Cardiac muscle cell (in vitro differentiated cells and primary cell): ENCODE results near the gene CATSPERD. TPM values are rescaled to one million over a fixed set of nuclear protein-coding genes. Genes with fewer than 3 reads are reported as not detected.

Experiments used
- DNase-seq, 2 donors: peaks; one replicate each; pipeline versions ENCODE4 v3.0.0 to v3.0.0-alpha.2; 2010 to 2017; ENCODE audit warnings: low read depth in 1 of 2, low spot score in 1 of 2
- H3K27ac ChIP-seq: fragments of 200-600 bp; sonication (generic); 2 replicates; pipeline ENCODE4 v1.5.1; 2016
- H3K27me3 ChIP-seq: fragments of 200-600 bp; sonication (generic); 2 replicates; pipeline ENCODE4 v1.6.0; 2016; ENCODE audit warnings: control low read depth
- H3K36me3 ChIP-seq: fragments of 200-600 bp; sonication (generic); 2 replicates; pipeline ENCODE4 v1.5.1; 2016; ENCODE audit warnings: control low read depth
- H3K4me1 ChIP-seq: fragments of 200-600 bp; sonication (generic); 2 replicates; pipeline ENCODE4 v1.8.1; 2017; ENCODE audit warnings: low read depth, mild to moderate bottlenecking, mixed run types
- H3K4me3 ChIP-seq: fragments of 200-600 bp; sonication (generic); 2 replicates; pipeline ENCODE4 v1.5.1; 2016; ENCODE audit warnings: mild to moderate bottlenecking
- H3K9me3 ChIP-seq: fragments of 200-600 bp; sonication (generic); 2 replicates; pipeline ENCODE4 v1.5.1; 2017; ENCODE audit warnings: low read depth, mild to moderate bottlenecking, control low read depth
- polyA plus RNA-seq: library from polyadenylated mRNA; unstranded; fragments of >200 nt; fragmentation: Nextera tagmentation; extraction: Ambion mirVana; gene quantifications from 2 replicates; pipeline ENCODE4 v1.2.1, GENCODE V29; 2016
- total RNA-seq: library from RNA; depleted of rRNA; stranded (reverse); fragments of >200 nt; gene quantifications from 2 replicates; pipeline ENCODE4 v1.2.3, GENCODE V29; 2016
- TF ChIP-seq, protein P1 (sequence below): IDR thresholded peaks from 2 replicates; pipeline ENCODE4 v1.5.1; 2012; ENCODE audit warnings: low read depth, mild to moderate bottlenecking, low read length

The CATSPERD gene
- total and polyA plus RNA-seq, 2 experiments from 2014 or later = not detected

- Histone ChIP-seq H3K27ac (no peak overlapping the region), H3K27me3 (no peaks in the 10 kb centered on the region), H3K4me3 (peak overlapping the region; percentile 53), H3K4me1 (peaks cover 5% of the 10 kb centered on the region), H3K9me3 (no peaks in the 10 kb centered on the region), H3K36me3 (no peaks in the 10 kb centered on the region)
- TF ChIP-seq, protein P1, sequence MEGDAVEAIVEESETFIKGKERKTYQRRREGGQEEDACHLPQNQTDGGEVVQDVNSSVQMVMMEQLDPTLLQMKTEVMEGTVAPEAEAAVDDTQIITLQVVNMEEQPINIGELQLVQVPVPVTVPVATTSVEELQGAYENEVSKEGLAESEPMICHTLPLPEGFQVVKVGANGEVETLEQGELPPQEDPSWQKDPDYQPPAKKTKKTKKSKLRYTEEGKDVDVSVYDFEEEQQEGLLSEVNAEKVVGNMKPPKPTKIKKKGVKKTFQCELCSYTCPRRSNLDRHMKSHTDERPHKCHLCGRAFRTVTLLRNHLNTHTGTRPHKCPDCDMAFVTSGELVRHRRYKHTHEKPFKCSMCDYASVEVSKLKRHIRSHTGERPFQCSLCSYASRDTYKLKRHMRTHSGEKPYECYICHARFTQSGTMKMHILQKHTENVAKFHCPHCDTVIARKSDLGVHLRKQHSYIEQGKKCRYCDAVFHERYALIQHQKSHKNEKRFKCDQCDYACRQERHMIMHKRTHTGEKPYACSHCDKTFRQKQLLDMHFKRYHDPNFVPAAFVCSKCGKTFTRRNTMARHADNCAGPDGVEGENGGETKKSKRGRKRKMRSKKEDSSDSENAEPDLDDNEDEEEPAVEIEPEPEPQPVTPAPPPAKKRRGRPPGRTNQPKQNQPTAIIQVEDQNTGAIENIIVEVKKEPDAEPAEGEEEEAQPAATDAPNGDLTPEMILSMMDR = no peak
- DNase-seq = no peak
These were observed 38.9 kb upstream of the CATSPERD start for GRCh38 chr19:5681391-5682106.

DNA sequence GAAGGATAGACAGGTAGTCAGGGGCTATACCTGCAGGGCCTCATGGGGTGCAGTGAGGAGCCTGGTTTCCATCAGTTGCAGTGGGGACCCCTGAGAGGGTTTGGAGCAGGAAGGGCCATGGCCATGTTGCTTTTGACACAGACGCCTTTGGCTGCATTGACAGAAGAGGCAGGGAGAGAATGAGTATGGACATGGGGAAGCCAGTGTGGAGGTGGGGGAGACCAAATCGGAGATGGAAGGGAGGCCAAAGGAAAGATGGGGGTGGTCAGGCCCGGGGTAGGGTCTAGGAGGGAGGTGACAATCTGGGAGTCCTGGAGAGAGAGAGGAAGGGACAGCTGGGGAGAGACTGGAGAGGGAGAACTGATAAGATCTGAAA is 38.3 kb upstream of the CATSPERD start:
- Histone ChIP-seq H3K27ac (no peak overlapping the region), H3K4me1 (peaks cover 5% of the 10 kb centered on the region), H3K27me3 (no peaks in the 10 kb centered on the region), H3K4me3 (no peak overlapping the region), H3K36me3 (no peaks in the 10 kb centered on the region), H3K9me3 (no peaks in the 10 kb centered on the region)
- no peak for DNase-seq
- TF ChIP-seq, protein P1 = no peak

- TF ChIP-seq, protein P1 = no peak
These were observed 37.1 kb upstream of the CATSPERD start for GRCh38 chr19:5683177-5683886.

DNA sequence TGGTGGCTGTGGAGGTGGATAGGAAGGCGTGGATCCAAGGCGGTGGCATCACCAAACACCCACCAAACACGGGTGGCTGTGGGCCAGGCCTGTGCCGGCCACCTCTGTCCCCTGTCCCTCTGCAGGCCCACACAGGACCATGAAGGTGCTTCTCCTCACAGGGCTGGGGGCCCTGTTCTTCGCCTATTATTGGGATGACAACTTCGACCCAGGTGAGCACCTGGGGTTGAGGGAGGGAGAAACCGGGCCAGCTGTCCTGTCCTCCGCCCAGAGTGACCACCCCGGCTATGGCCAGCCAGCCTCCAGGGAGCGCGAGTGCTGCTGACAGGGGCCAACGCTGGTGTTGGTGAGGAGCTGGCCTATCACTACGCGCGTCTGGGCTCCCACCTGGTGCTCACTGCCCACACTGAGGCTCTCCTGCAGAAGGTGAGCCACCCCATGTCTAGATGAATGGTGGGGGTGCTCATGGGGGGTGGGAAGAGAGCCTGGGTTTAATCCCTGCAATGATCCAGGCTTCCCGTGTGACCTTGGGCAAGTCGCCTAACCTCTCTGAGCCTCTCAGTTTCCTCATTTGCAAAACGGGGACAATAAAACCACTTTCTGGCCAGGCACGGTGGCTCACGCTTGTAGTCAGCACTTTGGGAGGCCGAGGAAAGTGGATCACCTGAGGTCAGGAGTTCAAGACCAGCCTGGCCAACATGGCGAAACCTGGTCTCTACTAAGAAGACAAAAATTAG is 35.6 kb upstream of the CATSPERD start:
- Histone ChIP-seq H3K27ac (no peak overlapping the region), H3K27me3 (no peaks in the 10 kb centered on the region), H3K4me3 (no peak overlapping the region), H3K36me3 (no peaks in the 10 kb centered on the region), H3K4me1 (no peaks in the 10 kb centered on the region), H3K9me3 (no peaks in the 10 kb centered on the region)
- TF ChIP-seq, protein P1 = no peak
- no peak for DNase-seq

More at GRCh38 chr19:5683177-5683886, 37.1 kb upstream of the CATSPERD start:
- H3K27ac ChIP-seq = no peak overlapping the region
- no peak overlapping the region for H3K4me3 ChIP-seq
- peaks cover 5% of the 10 kb centered on the region for H3K4me1 ChIP-seq
- H3K27me3 ChIP-seq = no peaks in the 10 kb centered on the region
- H3K9me3 ChIP-seq = no peaks in the 10 kb centered on the region
- DNase-seq = no peak
- no peaks in the 10 kb centered on the region for H3K36me3 ChIP-seq

GRCh38 chr19:5686326-5686646 is 34.2 kb upstream of the CATSPERD start:
- Histone ChIP-seq H3K9me3 (no peaks in the 10 kb centered on the region), H3K27ac (peak overlapping the region; percentile 19), H3K4me1 (no peaks in the 10 kb centered on the region), H3K27me3 (no peaks in the 10 kb centered on the region), H3K36me3 (no peaks in the 10 kb centered on the region), H3K4me3 (peak overlapping the region; percentile 53)
- TF ChIP-seq, protein P1 = no peak
- no peak for DNase-seq
